Effector memory CD4-positive, alpha-beta T cell (primary cell): ENCODE measurements around the gene COBL.
"Not testable (repeated sequence)": the region's sequence is repeated elsewhere in the genome, so short reads cannot be mapped to it uniquely, and the experiment has no call there.

ENCODE experiments used
- DNase-seq, 3 donors: peaks; one replicate each; pipeline ENCODE4 v3.0.0-alpha.2; 2020
- H3K27ac ChIP-seq: 2 replicates; pipeline ENCODE4 v1.7.0; 2013; ENCODE audit warnings: mild to moderate bottlenecking, low read length, moderate library complexity; ENCODE audit not compliant: insufficient read depth, poor library complexity, severe bottlenecking
- H3K27me3 ChIP-seq: replicated peaks from 2 replicates; pipeline ENCODE4 v1.7.0; 2013; ENCODE audit warnings: mild to moderate bottlenecking, low read length; ENCODE audit not compliant: insufficient read depth, control insufficient read depth, poor library complexity, severe bottlenecking
- H3K36me3 ChIP-seq: 2 replicates; pipeline ENCODE4 v1.7.0; 2013; ENCODE audit warnings: mild to moderate bottlenecking, low read length, moderate library complexity; ENCODE audit not compliant: control insufficient read depth, insufficient read depth
- H3K4me1 ChIP-seq: 2 replicates; pipeline ENCODE4 v1.7.0; 2013; ENCODE audit warnings: low read length, mild to moderate bottlenecking; ENCODE audit not compliant: control insufficient read depth, insufficient read depth, poor library complexity, severe bottlenecking
- H3K4me3 ChIP-seq: 2 replicates; pipeline ENCODE4 v1.7.0; 2013; ENCODE audit warnings: low read length, low read depth, mild to moderate bottlenecking; ENCODE audit not compliant: insufficient read depth, poor library complexity, severe bottlenecking
- H3K9me3 ChIP-seq: 2 replicates; pipeline ENCODE4 v1.7.0; 2013; ENCODE audit warnings: mild to moderate bottlenecking, low read length, moderate library complexity; ENCODE audit not compliant: control insufficient read depth

COBL gene

DNA sequence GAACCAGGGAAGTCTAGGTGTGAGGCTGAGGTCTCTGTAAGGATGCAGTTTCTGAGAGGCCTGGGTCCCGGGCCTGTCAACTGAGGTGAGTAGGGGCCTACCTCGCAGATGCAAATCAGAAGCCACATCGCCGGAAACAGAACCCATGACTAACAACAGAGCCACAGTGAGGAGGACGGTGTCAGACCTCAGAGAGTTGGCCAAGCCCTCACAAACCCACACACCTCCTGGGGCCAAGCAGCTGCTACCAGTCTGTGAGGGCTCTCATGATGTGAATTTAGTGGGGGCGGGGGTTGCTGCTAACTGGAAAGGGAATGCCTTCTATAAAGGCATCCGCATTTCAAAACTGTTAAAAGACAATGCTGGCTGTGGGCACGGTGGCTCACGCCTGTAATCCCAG is 103.0 kb downstream of the COBL start:
- DNase-seq: no peak
- H3K9me3 ChIP-seq: no peaks in the 10 kb centered on the region
- no peaks in the 10 kb centered on the region for H3K27me3 ChIP-seq
- no peaks in the 10 kb centered on the region for H3K36me3 ChIP-seq
- no peak overlapping the region for H3K4me3 ChIP-seq
- H3K4me1 ChIP-seq: no peaks in the 10 kb centered on the region
- H3K27ac ChIP-seq: no peak overlapping the region

- Histone ChIP-seq H3K9me3 (no peaks in the 10 kb centered on the region), H3K36me3 (no peaks in the 10 kb centered on the region), H3K27ac (no peak overlapping the region), H3K4me1 (no peaks in the 10 kb centered on the region), H3K27me3 (no peaks in the 10 kb centered on the region), H3K4me3 (no peak overlapping the region)
- no peak for DNase-seq
Observed at GRCh38 chr7:51210766-51211165, 105.8 kb downstream of the COBL start.

GRCh38 chr7:51209426-51209825 is 107.2 kb downstream of the COBL start:
- H3K4me3 ChIP-seq: no peak overlapping the region
- no peaks in the 10 kb centered on the region for H3K9me3 ChIP-seq
- H3K4me1 ChIP-seq: no peaks in the 10 kb centered on the region
- DNase-seq: no peak
- H3K27me3 ChIP-seq: no peaks in the 10 kb centered on the region
- no peak overlapping the region for H3K27ac ChIP-seq
- no peaks in the 10 kb centered on the region for H3K36me3 ChIP-seq

GRCh38 chr7:51208125-51208524 is 108.5 kb downstream of the COBL start:
- H3K4me3 ChIP-seq, H3K36me3 ChIP-seq: not testable (repeated sequence)

GRCh38 chr7:51198654-51199053 is 118.0 kb downstream of the COBL start:
- H3K9me3 ChIP-seq: no peaks in the 10 kb centered on the region
- DNase-seq: no peak
- no peaks in the 10 kb centered on the region for H3K4me1 ChIP-seq

More at GRCh38 chr7:51208125-51208524, 108.5 kb downstream of the COBL start:
- not testable (repeated sequence) for H3K9me3 ChIP-seq, H3K27ac ChIP-seq, H3K4me1 ChIP-seq, H3K27me3 ChIP-seq, DNase-seq

DNA sequence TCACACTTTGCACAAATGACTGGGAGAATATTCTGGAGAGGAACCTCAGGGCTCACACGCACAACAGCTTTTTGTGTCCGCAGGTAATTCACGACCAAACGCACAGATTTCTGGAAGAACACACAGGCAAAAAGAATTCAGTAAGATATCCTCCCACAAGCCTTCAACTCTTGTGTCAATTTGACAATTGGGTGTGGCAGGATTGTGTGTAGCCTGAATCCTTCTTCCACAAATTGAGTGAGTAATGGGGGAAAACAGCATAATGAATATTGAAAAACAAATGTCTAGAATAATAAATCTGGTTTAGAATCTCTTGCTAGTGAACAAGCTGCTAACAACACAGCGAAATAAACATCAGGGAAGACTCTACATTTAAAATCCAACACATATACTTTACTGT is 125.6 kb downstream of the COBL start:
- Histone ChIP-seq H3K27me3 (no peaks in the 10 kb centered on the region), H3K4me3 (no peak overlapping the region), H3K9me3 (no peaks in the 10 kb centered on the region)

More at GRCh38 chr7:51198654-51199053, 118.0 kb downstream of the COBL start:
- Histone ChIP-seq H3K27ac (no peak overlapping the region), H3K36me3 (no peaks in the 10 kb centered on the region), H3K4me3 (no peak overlapping the region), H3K27me3 (no peaks in the 10 kb centered on the region)

DNA sequence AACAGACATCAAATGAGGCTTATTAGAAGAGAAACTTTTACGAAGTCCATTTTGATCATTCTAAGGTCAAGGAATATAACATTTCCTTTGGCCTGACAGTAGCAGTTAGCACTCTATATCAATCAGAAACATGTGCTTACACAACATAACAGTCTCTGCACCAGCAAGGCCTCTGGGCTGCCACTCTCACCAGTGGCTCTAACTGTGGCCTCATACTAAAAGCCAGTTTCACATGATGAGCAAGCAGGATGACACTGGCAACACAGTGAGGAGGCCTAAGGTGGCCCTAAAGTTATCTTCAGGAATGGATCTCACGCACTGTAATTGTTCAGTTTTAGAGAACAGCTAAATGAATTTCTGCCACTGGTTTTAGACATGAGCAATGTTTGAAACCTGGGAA is 126.8 kb downstream of the COBL start:
- no peak overlapping the region for H3K4me3 ChIP-seq
- DNase-seq: no peak
- no peaks in the 10 kb centered on the region for H3K4me1 ChIP-seq

More for the DNA sequence above, 125.6 kb downstream of the COBL start:
- DNase-seq: no peak
- no peak overlapping the region for H3K27ac ChIP-seq
- H3K36me3 ChIP-seq: no peaks in the 10 kb centered on the region
- no peaks in the 10 kb centered on the region for H3K4me1 ChIP-seq

GRCh38 chr7:51188987-51189386 is 127.6 kb downstream of the COBL start:
- Histone ChIP-seq H3K4me1 (no peaks in the 10 kb centered on the region), H3K4me3 (no peak overlapping the region), H3K27ac (no peak overlapping the region), H3K27me3 (no peaks in the 10 kb centered on the region), H3K9me3 (no peaks in the 10 kb centered on the region), H3K36me3 (no peaks in the 10 kb centered on the region)
- no peak for DNase-seq

More for the DNA sequence above, 126.8 kb downstream of the COBL start:
- Histone ChIP-seq H3K9me3 (no peaks in the 10 kb centered on the region), H3K27ac (no peak overlapping the region), H3K27me3 (no peaks in the 10 kb centered on the region), H3K36me3 (no peaks in the 10 kb centered on the region)

GRCh38 chr7:51187941-51188340 is 128.7 kb downstream of the COBL start:
- H3K4me3 ChIP-seq: no peak overlapping the region
- H3K27me3 ChIP-seq: no peaks in the 10 kb centered on the region
- DNase-seq: no peak
- H3K36me3 ChIP-seq: no peaks in the 10 kb centered on the region
- no peaks in the 10 kb centered on the region for H3K9me3 ChIP-seq
- H3K27ac ChIP-seq: no peak overlapping the region
- no peaks in the 10 kb centered on the region for H3K4me1 ChIP-seq

GRCh38 chr7:51186531-51186930 is 130.1 kb downstream of the COBL start:
- no peaks in the 10 kb centered on the region for H3K9me3 ChIP-seq
- no peaks in the 10 kb centered on the region for H3K36me3 ChIP-seq
- H3K4me1 ChIP-seq: no peaks in the 10 kb centered on the region
- no peaks in the 10 kb centered on the region for H3K27me3 ChIP-seq
- H3K27ac ChIP-seq: no peak overlapping the region
- no peak overlapping the region for H3K4me3 ChIP-seq
- no peak for DNase-seq
